Kidney (tissue), 14 donors: Measurements from ENCODE around the gene GDPD4. TPM values are rescaled to one million over a fixed set of nuclear protein-coding genes. Genes with fewer than 3 reads are reported as not detected.

Experiments
- DNase-seq, 5 donors: peaks; one replicate each; pipeline ENCODE4 v3.0.0-alpha.2; 2013 to 2020
- FAIRE-seq: peaks from 2 replicates; lab custom pipeline; 2012; peaks lifted over from hg19 to GRCh38; lab: Jason Lieb, UNC
- H3K27ac ChIP-seq, 2 donors: one replicate each; pipeline ENCODE4 v1.7.0; 2013; ENCODE audit warnings: low read depth in 2 of 2, low read length in 2 of 2, inconsistent platforms in 1 of 2
- H3K27me3 ChIP-seq: one replicate; pipeline ENCODE4 v1.7.1; 2013; ENCODE audit warnings: low read length, inconsistent platforms; ENCODE audit not compliant: control insufficient read depth, insufficient read depth
- H3K36me3 ChIP-seq, 3 donors: one replicate each; pipeline versions ENCODE4 v1.7.0 to v1.7.1; 2013; ENCODE audit warnings: low read length in 3 of 3, control low read depth in 1 of 3, inconsistent platforms in 1 of 3; ENCODE audit not compliant: insufficient read depth in 3 of 3, control insufficient read depth in 2 of 3
- H3K4me1 ChIP-seq, 3 donors: one replicate each; pipeline versions ENCODE4 v1.7.0 to v1.7.1; 2013; ENCODE audit warnings: low read length in 3 of 3, inconsistent platforms in 1 of 3, low read depth in 1 of 3; ENCODE audit not compliant: control insufficient read depth in 2 of 3, insufficient read depth in 2 of 3
- H3K4me3 ChIP-seq, 3 donors: one replicate each; pipeline versions ENCODE4 v1.7.0 to v1.8.1; 2013; ENCODE audit warnings: low read length in 3 of 3, control low read depth in 1 of 3, inconsistent platforms in 1 of 3
- H3K9ac ChIP-seq, 3 donors: one replicate each; pipeline versions ENCODE4 v1.7.0 to v1.7.1; 2013; ENCODE audit warnings: low read length in 3 of 3, control low read depth in 1 of 3, inconsistent platforms in 1 of 3
- H3K9me3 ChIP-seq, 3 donors: one replicate each; pipeline versions ENCODE4 v1.7.0 to v1.7.1; 2013; ENCODE audit warnings: low read length in 3 of 3, control low read depth in 1 of 3, inconsistent platforms in 1 of 3; ENCODE audit not compliant: control insufficient read depth in 2 of 3, insufficient read depth in 1 of 3
- CTCF ChIP-seq: IDR thresholded peaks from 3 replicates; pipeline ENCODE4 v1.5.1; 2012; ENCODE audit warnings: mild to moderate bottlenecking, moderate library complexity, borderline replicate concordance; ENCODE audit not compliant: insufficient read depth; ENCODE audit errors: extremely low read depth
- intact Hi-C: fragments of 100-400 bp; cut with DNase I; formaldehyde crosslinking; loops from one replicate; pipeline ENCODE4 v1.11.1; 2022
- polyA plus RNA-seq: library from polyadenylated mRNA; stranded (reverse); fragments of 350-450 nt; fragmentation: Illumina TruSeq; extraction: RNeasy Lipid Tissue Mini Kit (QIAGEN cat#74804); gene quantifications from one replicate; pipeline ENCODE4 v1.2.3, GENCODE V29; 2014; ENCODE audit warnings: low read depth, low replicate concordance; ENCODE audit not compliant: insufficient read depth
- total RNA-seq: library from RNA; stranded (reverse); fragmentation: NEBNext Ultra II Directional; extraction: Animal tissue kit (Norgen Biotek cat#: 25700); gene quantifications from one replicate; pipeline ENCODE4 v1.2.1, GENCODE V29; 2021
- donor health status: control.
- donor health status: control.
- donor health status: control.
- donor health status: control.
- donor health status: control.
- donor health status: DM: yes; HTN: yes; CAD: no.
- donor health status: Normal renal cell carcinoma (clear cell type).

The GDPD4 gene
- total and polyA plus RNA-seq, 2 donors from 2014 or later: not detected

- H3K4me3 ChIP-seq: no peak overlapping the region
- FAIRE-seq (no peak), DNase-seq (peak in 1 of 5 donors; percentile 54)
- H3K9ac ChIP-seq: no peak overlapping the region
- H3K4me1 ChIP-seq: peaks cover 0 to 3% (median 0%) of the 10 kb centered on the region in 3 donors
- no peak overlapping the region for H3K27ac ChIP-seq
- no peaks in the 10 kb centered on the region for H3K9me3 ChIP-seq
- peaks cover 0 to 3% (median 0%) of the 10 kb centered on the region in 3 donors for H3K36me3 ChIP-seq
- TF ChIP-seq CTCF: no peak
- intact Hi-C loops: no loop called here
- no peaks in the 10 kb centered on the region for H3K27me3 ChIP-seq
Measured at GRCh38 chr11:77167791-77168190, 133.7 kb downstream of the GDPD4 start.

DNA sequence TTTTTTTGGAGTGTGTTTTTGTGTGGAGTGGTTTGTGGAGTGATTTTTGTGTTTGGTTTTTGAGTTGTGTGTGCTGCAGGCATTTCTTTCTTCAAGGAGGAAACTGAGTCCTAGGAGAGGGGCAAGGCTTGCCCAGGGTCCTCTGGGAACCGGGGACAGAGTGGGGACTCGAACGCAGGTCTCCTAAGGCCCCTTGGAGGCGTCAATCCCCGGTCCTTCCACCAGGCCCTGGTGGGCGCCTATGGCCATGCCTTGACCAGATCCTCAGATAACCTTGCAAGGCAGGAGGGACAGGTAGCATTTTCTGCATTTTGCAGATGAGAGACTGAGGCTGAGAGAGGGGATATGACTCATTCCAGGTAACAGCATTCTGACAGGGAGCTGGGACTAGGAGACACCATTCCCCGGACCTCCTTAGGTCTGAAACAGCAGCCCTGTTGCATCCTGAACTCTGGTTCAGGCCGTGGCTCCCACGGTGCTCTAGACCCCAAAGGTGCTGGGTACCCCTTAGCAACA is 134.3 kb downstream of the GDPD4 start:
- intact Hi-C loops: no loop called here

More for the DNA sequence above, 134.3 kb downstream of the GDPD4 start:
- Histone ChIP-seq H3K27me3 (no peaks in the 10 kb centered on the region), H3K27ac (no peak overlapping the region), H3K4me3 (no peak overlapping the region), H3K9ac (no peak overlapping the region), H3K36me3 (peaks cover 0 to 3% (median 0%) of the 10 kb centered on the region in 3 donors), H3K4me1 (peaks cover 0 to 2% (median 0%) of the 10 kb centered on the region in 3 donors), H3K9me3 (no peaks in the 10 kb centered on the region)
- FAIRE-seq (no peak), DNase-seq (peak in 1 of 5 donors; percentile 37)
- TF ChIP-seq CTCF: no peak

Other genes with a start within 250 kb of the GDPD4 start
- 36.0 TPM for gene CAPN5, start 234.7 kb downstream of the GDPD4 start, total RNA-seq
- 20.0 TPM for gene CAPN5, start 234.7 kb downstream of the GDPD4 start, polyA plus RNA-seq
- gene OMP, start 198.8 kb downstream of the GDPD4 start, total RNA-seq: 1.8 TPM
- not detected for gene OMP, start 198.8 kb downstream of the GDPD4 start, polyA plus RNA-seq
- 10.7 TPM for gene MYO7A, start 173.4 kb downstream of the GDPD4 start, total RNA-seq
- gene MYO7A, start 173.4 kb downstream of the GDPD4 start, polyA plus RNA-seq: 6.1 TPM
- 29.1 TPM for gene PAK1, start 172.4 kb upstream of the GDPD4 start, total RNA-seq
- 22.2 TPM for gene PAK1, start 172.4 kb upstream of the GDPD4 start, polyA plus RNA-seq